Effector memory CD8-positive, alpha-beta T cell (primary cell): ENCODE data around the gene GGT1.
A peak's percentile ranks its signal among the peaks of the same experiment; 100 is the strongest.
"Not testable (repeated sequence)": the region's sequence is repeated elsewhere in the genome, so short reads cannot be mapped to it uniquely, and the experiment has no call there.

Source experiments
- ATAC-seq: fragments of 150-1000 bp; cut with Tn5 transposase; replicated peaks from 2 replicates; pipeline ENCODE4 v1.10.0; 2021; ENCODE audit warnings: mild to moderate bottlenecking, moderate library complexity
- DNase-seq, 3 experiments: peaks; one replicate each; pipeline ENCODE4 v3.0.0; 2021
- H3K27ac Mint-ChIP-seq, 2 donors: one replicate each; pipeline ENCODE4 v1.8.0; 2022; ENCODE audit warnings: mild to moderate bottlenecking in 2 of 2, mixed read lengths in 2 of 2, moderate library complexity in 2 of 2
- H3K27me3 Mint-ChIP-seq, 2 donors: one replicate each; pipeline ENCODE4 v1.8.0; 2022; ENCODE audit warnings: mixed read lengths in 2 of 2
- H3K36me3 Mint-ChIP-seq: one replicate; pipeline ENCODE4 v1.8.0; 2022; ENCODE audit warnings: mild to moderate bottlenecking, moderate library complexity, mixed read lengths; ENCODE audit not compliant: insufficient read depth
- H3K4me1 Mint-ChIP-seq, 2 donors: one replicate each; pipeline ENCODE4 v1.8.0; 2022; ENCODE audit warnings: low read depth in 2 of 2, mixed read lengths in 2 of 2
- H3K4me3 Mint-ChIP-seq, 2 donors: one replicate each; pipeline ENCODE4 v1.8.0; 2022; ENCODE audit warnings: mild to moderate bottlenecking in 2 of 2, mixed read lengths in 2 of 2, moderate library complexity in 2 of 2
- H3K9me3 Mint-ChIP-seq, 2 donors: one replicate each; pipeline ENCODE4 v1.8.0; 2022; ENCODE audit warnings: mixed read lengths in 2 of 2

The GGT1 gene

GRCh38 chr22:24597076-24597475 is 5.9 kb upstream of the GGT1 start:
- ATAC-seq, H3K9me3 Mint-ChIP-seq, H3K27ac Mint-ChIP-seq, H3K4me3 Mint-ChIP-seq, H3K27me3 Mint-ChIP-seq, DNase-seq, H3K36me3 Mint-ChIP-seq: not testable (repeated sequence)
- peaks cover 12 to 17% of the 10 kb centered on the region in 2 donors for H3K4me1 Mint-ChIP-seq

GRCh38 chr22:24599514-24599913 is 3.5 kb upstream of the GGT1 start:
- H3K9me3 Mint-ChIP-seq, result no peaks in the 10 kb centered on the region
- H3K36me3 Mint-ChIP-seq, result no peaks in the 10 kb centered on the region
- peaks cover 23 to 24% of the 10 kb centered on the region in 2 donors for H3K4me1 Mint-ChIP-seq
- ATAC-seq, result no peak
- DNase-seq, result no peak
- no peaks in the 10 kb centered on the region for H3K27me3 Mint-ChIP-seq
- peak overlapping the region; percentile 46 to 56 for H3K27ac Mint-ChIP-seq
- H3K4me3 Mint-ChIP-seq, result no peak overlapping the region

- not testable (repeated sequence) for H3K27me3 Mint-ChIP-seq, H3K4me3 Mint-ChIP-seq, H3K9me3 Mint-ChIP-seq, DNase-seq, H3K36me3 Mint-ChIP-seq, ATAC-seq
- H3K27ac Mint-ChIP-seq, result peak overlapping the region; percentile 46 to 56
- peaks cover 24% of the 10 kb centered on the region in 2 donors for H3K4me1 Mint-ChIP-seq
Observed at GRCh38 chr22:24599958-24600715, 2.9 kb upstream of the GGT1 start.

GRCh38 chr22:24601217-24602104 is 1.5 kb upstream of the GGT1 start:
- Mint-ChIP-seq H3K36me3 (peaks cover 3% of the 10 kb centered on the region), H3K27ac (peak overlapping the region in 1 of 2 donors; percentile 68), H3K27me3 (no peaks in the 10 kb centered on the region), H3K9me3 (no peaks in the 10 kb centered on the region), H3K4me1 (peaks cover 24 to 26% of the 10 kb centered on the region in 2 donors), H3K4me3 (no peak overlapping the region)
- ATAC-seq (no peak), DNase-seq (no peak)

- H3K27me3 Mint-ChIP-seq, H3K36me3 Mint-ChIP-seq, H3K4me3 Mint-ChIP-seq, DNase-seq, H3K9me3 Mint-ChIP-seq, ATAC-seq: not testable (repeated sequence)
- H3K4me1 Mint-ChIP-seq, result peaks cover 24 to 26% of the 10 kb centered on the region in 2 donors
- H3K27ac Mint-ChIP-seq, result peak overlapping the region in 1 of 2 donors; percentile 68
Observed at GRCh38 chr22:24602105-24602749, 766 bp upstream of the GGT1 start.

- Mint-ChIP-seq H3K36me3 (peaks cover 17% of the 10 kb centered on the region), H3K4me3 (peak overlapping the region; percentile 65 to 72), H3K27ac (peak overlapping the region; percentile 90 to 93), H3K4me1 (peaks cover 27 to 38% of the 10 kb centered on the region in 2 donors)
- not testable (repeated sequence) for H3K9me3 Mint-ChIP-seq, DNase-seq, H3K27me3 Mint-ChIP-seq
- ATAC-seq, result peak; percentile 63
Observed at GRCh38 chr22:24603770-24604629, 1.0 kb downstream of the GGT1 start.

- not testable (repeated sequence) for ATAC-seq, H3K9me3 Mint-ChIP-seq, H3K27me3 Mint-ChIP-seq, DNase-seq
- peak overlapping the region; percentile 52 to 77 for H3K27ac Mint-ChIP-seq
- peaks cover 19 to 41% of the 10 kb centered on the region in 2 donors for H3K4me1 Mint-ChIP-seq
- peak overlapping the region in 1 of 2 donors; percentile 51 for H3K4me3 Mint-ChIP-seq
- H3K36me3 Mint-ChIP-seq, result peaks cover 17% of the 10 kb centered on the region
Observed at GRCh38 chr22:24606340-24606739, 3.3 kb downstream of the GGT1 start.

- peak overlapping the region; percentile 88 to 90 for H3K4me3 Mint-ChIP-seq
- H3K27me3 Mint-ChIP-seq, H3K9me3 Mint-ChIP-seq: not testable (repeated sequence)
- H3K36me3 Mint-ChIP-seq, result peaks cover 17% of the 10 kb centered on the region
- H3K4me1 Mint-ChIP-seq, result peaks cover 16 to 32% of the 10 kb centered on the region in 2 donors
- ATAC-seq (peak; percentile 77), DNase-seq (peak; percentile 21 to 48 (median 44))
- H3K27ac Mint-ChIP-seq, result peak overlapping the region; percentile 99
Observed at GRCh38 chr22:24607429-24607983, 4.5 kb downstream of the GGT1 start.

- H3K36me3 Mint-ChIP-seq, result peaks cover 17% of the 10 kb centered on the region
- not testable (repeated sequence) for H3K9me3 Mint-ChIP-seq, H3K27me3 Mint-ChIP-seq, ATAC-seq, DNase-seq
- H3K4me1 Mint-ChIP-seq, result peaks cover 15 to 29% of the 10 kb centered on the region in 2 donors
- H3K27ac Mint-ChIP-seq, result peak overlapping the region; percentile 99
- H3K4me3 Mint-ChIP-seq, result peak overlapping the region; percentile 88 to 90
Observed at GRCh38 chr22:24608327-24608726, 5.3 kb downstream of the GGT1 start.

- H3K27me3 Mint-ChIP-seq, H3K27ac Mint-ChIP-seq, H3K9me3 Mint-ChIP-seq, ATAC-seq, H3K4me3 Mint-ChIP-seq, DNase-seq: not testable (repeated sequence)
- Mint-ChIP-seq H3K36me3 (peaks cover 19% of the 10 kb centered on the region), H3K4me1 (peaks cover 4 to 18% of the 10 kb centered on the region in 2 donors)
Observed at GRCh38 chr22:24609888-24610287, 6.9 kb downstream of the GGT1 start.

GRCh38 chr22:24614794-24615193 is 11.8 kb downstream of the GGT1 start:
- H3K4me3 Mint-ChIP-seq, DNase-seq, ATAC-seq, H3K9me3 Mint-ChIP-seq, H3K27me3 Mint-ChIP-seq, H3K4me1 Mint-ChIP-seq, H3K27ac Mint-ChIP-seq: not testable (repeated sequence)
- peaks cover 12% of the 10 kb centered on the region for H3K36me3 Mint-ChIP-seq

GRCh38 chr22:24621244-24621643 is 18.3 kb downstream of the GGT1 start:
- H3K36me3 Mint-ChIP-seq, result not testable (repeated sequence)

More at GRCh38 chr22:24621244-24621643, 18.3 kb downstream of the GGT1 start:
- not testable (repeated sequence) for H3K4me1 Mint-ChIP-seq, DNase-seq, H3K9me3 Mint-ChIP-seq, H3K4me3 Mint-ChIP-seq, ATAC-seq, H3K27me3 Mint-ChIP-seq
- H3K27ac Mint-ChIP-seq, result peak overlapping the region in 1 of 2 donors; percentile 69
